Stomach (tissue), 4 donors: Measurements from ENCODE around the gene KANSL1.

Experiments used
- CTCF ChIP-seq, 7 experiments: fragments of 450-650 bp in 4 of 7; fragments of 200-600 bp in 3 of 7; sonication (generic) in 3 of 7; IDR thresholded peaks; one replicate each; pipeline ENCODE4 v1.5.1; 2016 to 2019; ENCODE audit warnings: antibody characterized with exemption in 7 of 7, control low read depth in 2 of 7, mild to moderate bottlenecking in 1 of 7
- EP300 ChIP-seq: sonication (generic); formaldehyde crosslinking; IDR thresholded peaks from one replicate; pipeline ENCODE4 v1.6.1; 2017; ENCODE audit warnings: antibody characterized with exemption

DNA sequence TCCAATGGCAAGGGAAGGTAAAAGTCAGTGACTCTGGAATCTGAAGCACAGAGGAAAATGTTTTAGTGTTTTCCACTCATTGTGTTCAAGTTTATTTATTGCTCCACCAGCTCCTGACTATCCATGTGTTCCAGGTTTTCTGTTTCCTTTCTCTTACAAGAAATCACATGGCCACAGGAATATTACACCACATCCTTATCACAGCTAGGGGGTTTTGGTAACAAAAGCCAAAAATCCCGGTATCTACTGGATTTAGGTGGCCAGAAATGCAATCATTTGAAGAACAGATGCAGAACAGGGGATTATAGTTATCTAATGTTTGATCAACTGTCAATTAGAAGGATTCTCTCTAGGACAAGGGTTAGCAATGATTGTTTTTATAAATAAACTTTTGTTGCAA, 146.3 kb downstream of the KANSL1 start:
- TF ChIP-seq CTCF (IDR thresholded peaks at IDR 0.05) (no peak), EP300 (no peak)
